ENCODE results near the gene L3MBTL4. TPM values are rescaled to one million over a fixed set of nuclear protein-coding genes. Genes with fewer than 3 reads are reported as not detected.

Gene L3MBTL4
- total RNA-seq, 6 experiments from 2014 or later = 8.2 to 16.0 (median 11.3) TPM

- H3K27ac ChIP-seq = no peak overlapping the region
- no peaks in the 10 kb centered on the region for H3K27me3 ChIP-seq
- no peak for TF ChIP-seq POLR2A (IDR thresholded peaks at IDR 0.05)
- TF ChIP-seq, protein P1, sequence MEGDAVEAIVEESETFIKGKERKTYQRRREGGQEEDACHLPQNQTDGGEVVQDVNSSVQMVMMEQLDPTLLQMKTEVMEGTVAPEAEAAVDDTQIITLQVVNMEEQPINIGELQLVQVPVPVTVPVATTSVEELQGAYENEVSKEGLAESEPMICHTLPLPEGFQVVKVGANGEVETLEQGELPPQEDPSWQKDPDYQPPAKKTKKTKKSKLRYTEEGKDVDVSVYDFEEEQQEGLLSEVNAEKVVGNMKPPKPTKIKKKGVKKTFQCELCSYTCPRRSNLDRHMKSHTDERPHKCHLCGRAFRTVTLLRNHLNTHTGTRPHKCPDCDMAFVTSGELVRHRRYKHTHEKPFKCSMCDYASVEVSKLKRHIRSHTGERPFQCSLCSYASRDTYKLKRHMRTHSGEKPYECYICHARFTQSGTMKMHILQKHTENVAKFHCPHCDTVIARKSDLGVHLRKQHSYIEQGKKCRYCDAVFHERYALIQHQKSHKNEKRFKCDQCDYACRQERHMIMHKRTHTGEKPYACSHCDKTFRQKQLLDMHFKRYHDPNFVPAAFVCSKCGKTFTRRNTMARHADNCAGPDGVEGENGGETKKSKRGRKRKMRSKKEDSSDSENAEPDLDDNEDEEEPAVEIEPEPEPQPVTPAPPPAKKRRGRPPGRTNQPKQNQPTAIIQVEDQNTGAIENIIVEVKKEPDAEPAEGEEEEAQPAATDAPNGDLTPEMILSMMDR (IDR thresholded peaks at IDR 0.05) = no peak
- H3K4me3 ChIP-seq = no peak overlapping the region
- ATAC-seq (no peak), DNase-seq (no peak)
- H3K36me3 ChIP-seq = no peaks in the 10 kb centered on the region
- intact Hi-C loops (cut with DNase I) = no loop called here
- peaks cover 0 to 10% (median 0%) of the 10 kb centered on the region in 4 donors for H3K4me1 ChIP-seq
- no peaks in the 10 kb centered on the region for H3K9me3 ChIP-seq
Measured at GRCh38 chr18:6352275-6352674, 62.4 kb downstream of the L3MBTL4 start.

DNA sequence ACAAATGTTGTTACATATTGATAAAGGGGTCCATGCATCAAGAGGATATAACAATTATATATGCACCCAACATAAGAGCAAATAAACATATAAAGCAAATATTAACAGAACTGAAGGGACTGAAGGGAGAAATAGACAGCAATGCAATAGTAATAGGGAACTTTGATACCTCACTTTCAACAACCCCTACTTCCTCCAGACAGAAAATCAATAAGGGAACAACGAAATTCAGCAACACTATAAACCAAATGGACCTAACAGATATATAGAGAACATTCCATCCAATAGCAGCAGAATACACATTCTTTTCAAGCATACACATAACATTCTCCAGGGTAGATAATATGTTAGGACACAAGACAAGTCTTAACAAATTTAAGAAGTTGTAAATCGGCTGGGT is 71.7 kb downstream of the L3MBTL4 start:
- H3K9me3 ChIP-seq = no peaks in the 10 kb centered on the region
- no peak for DNase-seq
- TF ChIP-seq, protein P1 (IDR thresholded peaks at IDR 0.05) = no peak
- no peak for TF ChIP-seq POLR2A (IDR thresholded peaks at IDR 0.05)
- intact Hi-C loops (cut with DNase I) = no loop called here
- H3K4me1 ChIP-seq = peaks cover 0 to 12% (median 0%) of the 10 kb centered on the region in 4 donors
- H3K4me3 ChIP-seq = no peak overlapping the region
- no peaks in the 10 kb centered on the region for H3K36me3 ChIP-seq
- no peaks in the 10 kb centered on the region for H3K27me3 ChIP-seq
- H3K27ac ChIP-seq = no peak overlapping the region
- peak; percentile 65 to 85 (median 80) for ATAC-seq
- 47% methylated on average over 2 of the region's 2 CpGs for WGBS (ENCODE audit: insufficient coverage, low coverage, low lambda C conversion rate, missing lambda C conversion rate)

- TF ChIP-seq POLR2A (IDR thresholded peaks at IDR 0.05) = no peak
- TF ChIP-seq, protein P1 (IDR thresholded peaks at IDR 0.05) = no peak
- H3K36me3 ChIP-seq = no peaks in the 10 kb centered on the region
- H3K4me1 ChIP-seq = peaks cover 0 to 7% (median 0%) of the 10 kb centered on the region in 4 donors
- H3K27me3 ChIP-seq = no peaks in the 10 kb centered on the region
- H3K4me3 ChIP-seq = no peak overlapping the region
- ATAC-seq = no peak
- intact Hi-C loops (cut with DNase I) = no loop called here
- no peak for DNase-seq
- no peaks in the 10 kb centered on the region for H3K9me3 ChIP-seq
- no peak overlapping the region for H3K27ac ChIP-seq
Measured at GRCh38 chr18:6341709-6342108, 73.0 kb downstream of the L3MBTL4 start.

DNA sequence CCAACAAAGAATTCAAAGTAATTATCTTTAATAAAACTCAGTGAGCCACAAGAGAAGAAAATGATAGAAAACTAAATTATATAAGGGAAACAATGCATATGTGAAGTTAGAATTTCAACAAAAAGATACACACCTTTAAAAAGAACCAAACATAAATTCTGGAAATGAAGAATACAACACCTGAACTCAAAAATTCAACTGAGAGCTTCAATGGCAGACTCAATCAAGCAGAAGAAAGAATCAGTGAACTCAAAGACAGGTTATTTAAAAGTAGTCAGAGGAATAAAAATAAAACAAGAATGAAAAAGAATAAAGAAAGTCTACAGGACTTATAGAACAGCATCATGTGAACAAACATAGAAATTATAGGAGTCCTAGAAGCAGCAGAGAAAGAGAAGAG is 73.4 kb downstream of the L3MBTL4 start:
- Histone ChIP-seq H3K4me3 (no peak overlapping the region), H3K27ac (no peak overlapping the region), H3K36me3 (no peaks in the 10 kb centered on the region), H3K4me1 (peaks cover 0 to 7% (median 0%) of the 10 kb centered on the region in 4 donors), H3K27me3 (no peaks in the 10 kb centered on the region), H3K9me3 (no peaks in the 10 kb centered on the region)
- ATAC-seq = no peak
- DNase-seq = no peak
- TF ChIP-seq, protein P1 (IDR thresholded peaks at IDR 0.05) = no peak
- no peak for TF ChIP-seq POLR2A (IDR thresholded peaks at IDR 0.05)
- intact Hi-C loops (cut with DNase I) = no loop called here

DNA sequence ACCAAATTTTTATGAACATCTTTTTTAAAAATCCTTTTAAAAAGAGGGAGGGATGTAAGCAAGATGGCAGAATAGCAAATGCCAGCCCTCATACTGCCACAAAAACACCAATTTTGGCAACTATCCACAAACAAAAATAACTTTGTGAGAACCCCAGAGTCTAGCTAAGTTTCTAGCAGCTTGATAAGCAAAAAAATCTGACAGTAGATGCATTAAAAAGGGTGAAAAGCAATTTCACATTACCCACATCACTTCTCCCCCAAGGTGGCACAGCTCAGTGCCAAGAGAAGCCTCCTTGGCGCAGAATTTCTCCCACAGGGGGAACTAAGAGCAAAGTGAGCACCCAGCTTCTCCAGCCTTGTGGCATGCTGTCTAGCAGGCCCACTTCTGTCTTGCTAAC is 74.6 kb downstream of the L3MBTL4 start:
- Histone ChIP-seq H3K9me3 (no peaks in the 10 kb centered on the region), H3K27ac (no peak overlapping the region), H3K4me1 (peaks cover 0 to 7% (median 0%) of the 10 kb centered on the region in 4 donors), H3K36me3 (no peaks in the 10 kb centered on the region), H3K27me3 (no peaks in the 10 kb centered on the region), H3K4me3 (no peak overlapping the region)
- TF ChIP-seq, protein P1 (IDR thresholded peaks at IDR 0.05) = no peak
- no peak for DNase-seq
- no peak for ATAC-seq
- intact Hi-C loops (cut with DNase I) = no loop called here
- WGBS (ENCODE audit: insufficient coverage, low coverage, low lambda C conversion rate, missing lambda C conversion rate) = no CpG with 5 or more reads among the region's 1 CpG
